IMR-90 (cell line): ENCODE measurements around the gene STRN4. TPM values are rescaled to one million over a fixed set of nuclear protein-coding genes. Genes with fewer than 3 reads are reported as not detected.

ENCODE experiments used
- ATAC-seq: fragments of 200-7000 bp; cut with Tn5 transposase; 2 replicates; pipeline ENCODE4 v1.9.1; 2020; ENCODE audit warnings: low read depth, mild to moderate bottlenecking, moderate library complexity
- BruUV-seq: library from RNA; stranded (reverse); fragments of 400-500 nt; replicated peaks from 2 replicates; lab custom pipeline; 2021; lab: Mats Ljungman, UMichigan
- CTCF ChIA-PET: fragments of 300-600 bp; formaldehyde crosslinking; extraction: SDS; loops from one replicate; lab custom pipeline; 2021; ENCODE audit warnings: antibody characterized with exemption; lab: Yijun Ruan, JAX
- POLR2A ChIA-PET: fragments of 300-600 bp; sonication (Branson Sonifier 250); formaldehyde crosslinking; loops from one replicate; lab custom pipeline; 2022; ENCODE audit warnings: antibody characterized with exemption; ENCODE audit not compliant: unreplicated experiment; lab: Charles Lee
- DNase-seq: peaks from one replicate; pipeline ENCODE4 v3.0.0; 2013
- H2AFZ ChIP-seq: replicated peaks from 2 replicates; pipeline ENCODE3; 2013; ENCODE audit warnings: low read length, mild to moderate bottlenecking; ENCODE audit not compliant: poor library complexity
- H2AK5ac ChIP-seq: 2 replicates; pipeline ENCODE4 v1.6.1; 2013; ENCODE audit warnings: low read depth, low read length, inconsistent platforms
- H2AK9ac ChIP-seq: replicated peaks from 2 replicates; pipeline ENCODE3; 2013; ENCODE audit warnings: mild to moderate bottlenecking, low read depth, low read length, moderate library complexity; ENCODE audit not compliant: poor library complexity
- H2BK120ac ChIP-seq: 2 replicates; pipeline ENCODE4 v1.6.1; 2013; ENCODE audit warnings: low read depth, low read length, inconsistent platforms
- H2BK15ac ChIP-seq: 3 replicates; pipeline ENCODE4 v1.6.1; 2013; ENCODE audit warnings: low read depth, low read length, inconsistent platforms
- H2BK20ac ChIP-seq: 2 replicates; pipeline ENCODE4 v1.6.1; 2013; ENCODE audit warnings: low read depth, mild to moderate bottlenecking, inconsistent platforms, low read length, moderate library complexity
- H2BK5ac ChIP-seq: 2 replicates; pipeline ENCODE4 v1.6.1; 2013; ENCODE audit warnings: mild to moderate bottlenecking, low read depth, low read length, inconsistent platforms; ENCODE audit not compliant: poor library complexity, severe bottlenecking
- H3K14ac ChIP-seq: replicated peaks from 2 replicates; pipeline ENCODE4 v1.6.1; 2013; ENCODE audit warnings: low read depth, low read length, inconsistent platforms
- H3K18ac ChIP-seq: 2 replicates; pipeline ENCODE4 v1.6.1; 2013; ENCODE audit warnings: low read depth, low read length, control low read depth
- H3K23ac ChIP-seq: 2 replicates; pipeline ENCODE4 v1.6.1; 2013; ENCODE audit warnings: low read depth, low read length, inconsistent platforms
- H3K27ac ChIP-seq: 2 replicates; pipeline ENCODE4 v1.5.1; 2013; ENCODE audit warnings: mild to moderate bottlenecking, control low read depth, low read length; ENCODE audit not compliant: insufficient read depth
- H3K27me3 ChIP-seq: 2 replicates; pipeline ENCODE4 v1.6.1; 2013; ENCODE audit warnings: low read length; ENCODE audit not compliant: control insufficient read depth, insufficient read depth
- H3K36me3 ChIP-seq: 2 replicates; pipeline ENCODE4 v1.6.1; 2013; ENCODE audit warnings: low read length, mixed read lengths; ENCODE audit not compliant: control insufficient read depth, insufficient read depth
- H3K4ac ChIP-seq: 2 replicates; pipeline ENCODE4 v1.6.1; 2013; ENCODE audit warnings: low read depth, low read length, inconsistent platforms
- H3K4me1 ChIP-seq: 2 replicates; pipeline ENCODE4 v1.6.1; 2013; ENCODE audit warnings: low read length, mixed read lengths; ENCODE audit not compliant: control insufficient read depth, insufficient read depth
- H3K4me2 ChIP-seq: 2 replicates; pipeline ENCODE4 v1.6.1; 2013; ENCODE audit warnings: low read depth, mild to moderate bottlenecking, control low read depth, low read length, moderate library complexity
- H3K4me3 ChIP-seq: 2 replicates; pipeline ENCODE4 v1.5.1; 2013; ENCODE audit warnings: low read depth, mild to moderate bottlenecking, control low read depth, low read length, moderate library complexity; ENCODE audit not compliant: insufficient read depth
- H3K56ac ChIP-seq: 2 replicates; pipeline ENCODE4 v1.6.1; 2013; ENCODE audit warnings: low read length, inconsistent platforms; ENCODE audit not compliant: insufficient read depth; ENCODE audit errors: extremely low read depth
- H3K79me1 ChIP-seq, 2 experiments: 2 replicates each; pipeline ENCODE4 v1.6.1; 2013; ENCODE audit warnings: low read length in 2 of 2, inconsistent platforms in 1 of 2, low read depth in 1 of 2
- H3K9ac ChIP-seq: 2 replicates; pipeline ENCODE4 v1.6.1; 2013; ENCODE audit warnings: low read depth, low read length, control low read depth
- H3K9me1 ChIP-seq: 2 replicates; pipeline ENCODE4 v1.6.1; 2013; ENCODE audit warnings: low read length, inconsistent platforms; ENCODE audit not compliant: insufficient read depth
- H3K9me3 ChIP-seq: 2 replicates; pipeline ENCODE4 v1.6.1; 2013; ENCODE audit warnings: low read length; ENCODE audit not compliant: control insufficient read depth, insufficient read depth
- H4K20me1 ChIP-seq: 2 replicates; pipeline ENCODE4 v1.6.1; 2013; ENCODE audit warnings: low read length, inconsistent platforms; ENCODE audit not compliant: insufficient read depth
- H4K5ac ChIP-seq: 2 replicates; pipeline ENCODE4 v1.6.1; 2013; ENCODE audit warnings: mild to moderate bottlenecking, low read depth, low read length, control low read depth
- H4K8ac ChIP-seq, 2 experiments: 2 replicates each; pipeline ENCODE4 v1.6.1; 2013; ENCODE audit warnings: low read depth in 2 of 2, low read length in 2 of 2, control low read depth in 1 of 2, inconsistent platforms in 1 of 2
- H4K91ac ChIP-seq: 2 replicates; pipeline ENCODE4 v1.6.1; 2013; ENCODE audit warnings: low read depth, low read length, inconsistent platforms; ENCODE audit not compliant: insufficient read depth
- CEBPB ChIP-seq: IDR thresholded peaks from 2 replicates; pipeline ENCODE4 v1.6.1; 2012; ENCODE audit warnings: low read depth, low read length, improper control_type of control experiment
- CHD1 ChIP-seq: IDR thresholded peaks from 2 replicates; pipeline ENCODE4 v1.6.1; 2012; ENCODE audit warnings: low read depth, low read length, improper control_type of control experiment
- CTCF ChIP-seq: conservative IDR thresholded peaks from 2 replicates; pipeline ENCODE4 v1.5.1; 2012; ENCODE audit warnings: mild to moderate bottlenecking, low read depth, low read length, improper control_type of control experiment
- MAFK ChIP-seq: IDR thresholded peaks from 2 replicates; pipeline ENCODE4 v1.6.1; 2012; ENCODE audit warnings: low read depth, low read length, improper control_type of control experiment
- WGBS, 2 experiments: methylation state at CpG; one replicate each; pipeline versions ENCODE4 v1.1.5 to v1.1.7; 2013; ENCODE audit warnings: missing lambda C conversion rate in 2 of 2; ENCODE audit not compliant: insufficient read length in 1 of 2; ENCODE audit errors: extremely low coverage in 2 of 2; 5-methylcytosine and 5-hydroxymethylcytosine counted together
- dilution Hi-C: fragments of 300-500 bp; cut with HindIII; formaldehyde crosslinking; loops from one replicate; pipeline ENCODE4 v1.14.3; 2018; ENCODE audit warnings: low sequenced_read_pairs; ENCODE audit not compliant: unreplicated experiment
- in situ Hi-C: fragments of 300-500 bp; cut with MboI; formaldehyde crosslinking; loops from 3 replicates; pipeline ENCODE4 v1.14.3; 2019; ENCODE audit warnings: low sequenced_read_pairs, inconsistent platforms, mixed read lengths
- intact Hi-C: fragments of 100-400 bp; cut with micrococcal nuclease; formaldehyde crosslinking; loops from 2 replicates; pipeline ENCODE4 v1.10.0; 2022
- polyA plus RNA-seq, 3 experiments: library from polyadenylated mRNA; depleted of rRNA; stranded (reverse); fragments of >200 nt; gene quantifications; 2 replicates each; pipeline ENCODE4 v1.2.3, GENCODE V29; 2012; ENCODE audit warnings: low replicate concordance in 1 of 3
- total RNA-seq: library from RNA; depleted of rRNA; stranded (reverse); fragments of >200 nt; gene quantifications from 2 replicates; pipeline ENCODE4 v1.2.3, GENCODE V29; 2012

The STRN4 gene
- total and polyA plus RNA-seq, 2 of the 4 experiments (the other 2 are of a cell fraction), result 36.7 to 112 TPM

DNA sequence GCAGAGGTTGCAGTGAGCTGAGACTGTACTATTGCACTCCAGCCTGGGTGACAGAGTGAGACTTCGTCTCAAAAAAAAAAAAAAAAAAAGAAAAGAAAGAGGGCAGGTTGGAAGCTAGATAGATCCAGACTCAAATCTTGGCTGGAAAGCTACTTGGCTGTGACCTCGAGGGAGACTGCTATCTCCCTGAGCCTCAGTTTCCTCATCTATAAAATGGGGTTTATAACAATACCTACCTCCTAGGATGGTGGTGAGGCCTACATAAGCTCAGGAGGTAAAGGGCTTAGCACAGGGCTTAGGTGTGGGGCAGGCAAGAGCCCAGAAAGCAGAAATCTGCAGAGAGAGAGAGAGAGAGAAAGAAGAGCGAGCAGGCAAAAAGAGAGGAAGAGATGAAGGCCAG lies 61.1 kb downstream of the STRN4 start:
- Histone ChIP-seq H3K9me3 (no peaks in the 10 kb centered on the region), H2BK120ac (no peak overlapping the region), H3K27me3 (no peaks in the 10 kb centered on the region), H3K18ac (no peak overlapping the region), H3K36me3 (peaks cover 63% of the 10 kb centered on the region), H2AK5ac (no peak overlapping the region), H4K5ac (no peak overlapping the region), H2AFZ (no peak overlapping the region), H4K8ac (no peak overlapping the region), H3K27ac (no peak overlapping the region), H3K9me1 (no peaks in the 10 kb centered on the region), H3K79me1 (0 out of 4 replicates have a peak, but pooled peaks cover 3 to 4% of the 10 kb centered on the region in 2 experiments), H3K14ac (no peak overlapping the region), H2BK5ac (no peak overlapping the region), H2BK20ac (no peak overlapping the region), H3K4me1 (no peaks in the 10 kb centered on the region), H3K4ac (no peak overlapping the region), H2BK15ac (no peak overlapping the region), H3K23ac (no peak overlapping the region), H3K56ac (no peak overlapping the region), H4K20me1 (no peaks in the 10 kb centered on the region), H4K91ac (no peak overlapping the region), H2AK9ac (no peak overlapping the region), H3K4me2 (no peak overlapping the region), H3K4me3 (no peak overlapping the region), H3K9ac (no peak overlapping the region)
- no peak for TF ChIP-seq CHD1
- no peak for TF ChIP-seq CTCF
- TF ChIP-seq MAFK, result no peak
- TF ChIP-seq CEBPB, result no peak
- WGBS, 2 experiments, result 20% methylated on average over 1 of the region's 3 CpGs; no CpG with 5 or more reads in 1 of the 2 experiments
- DNase-seq (no peak), ATAC-seq (no peak)
- intact Hi-C loops (no loop called here), dilution Hi-C loops (no loop called here), in situ Hi-C loops (no loop called here)
- ChIA-PET CTCF (no interaction called here), POLR2A (interaction anchor here (0.6 kb wide), 1 partner anchor 12 kb away, joined by 4 read pairs; no protein-coding TSS in a partner anchor)
- BruUV-seq, result no TSS peak
